Adrenal gland (tissue), 12 donors: ENCODE measurements around the gene WIPI1. TPM values are rescaled to one million over a fixed set of nuclear protein-coding genes. Genes with fewer than 3 reads are reported as not detected.

Source experiments
- DNase-seq, 7 donors: peaks; one replicate each; pipeline ENCODE4 v3.0.0-alpha.2; 2019 to 2020
- H3K27ac ChIP-seq, 5 donors: fragments of 200-600 bp; sonication (generic) in 4 of 5; 1 replicate in 3 of 5; 2 replicates in 2 of 5; pipeline versions ENCODE4 v1.5.1 to v1.8.0; 2016 to 2020; ENCODE audit warnings: mild to moderate bottlenecking in 1 of 5
- H3K27me3 ChIP-seq: fragments of 200-600 bp; 2 replicates; pipeline ENCODE4 v1.8.0; 2021
- H3K36me3 ChIP-seq, 2 donors: fragments of 200-600 bp; replicated peaks in 1 of 2; 1 replicate in 1 of 2; 2 replicates in 1 of 2; pipeline versions ENCODE4 v1.5.1 to v1.8.0; 2018 to 2022
- H3K4me1 ChIP-seq, 2 donors: fragments of 200-600 bp; replicated peaks in 1 of 2; 1 replicate in 1 of 2; 2 replicates in 1 of 2; pipeline versions ENCODE4 v1.5.1 to v1.8.0; 2018 to 2021
- H3K4me3 ChIP-seq, 4 donors: fragments of 200-600 bp; sonication (generic) in 3 of 4; one replicate each; pipeline ENCODE4 v1.5.1; 2016 to 2018
- H3K9me3 ChIP-seq, 3 donors: fragments of 200-600 bp; sonication (generic) in 1 of 3; replicated peaks in 1 of 3; 1 replicate in 2 of 3; 2 replicates in 1 of 3; pipeline versions ENCODE4 v1.5.1 to v1.8.0; 2016 to 2021
- POLR2A ChIP-seq, 2 donors: fragments of 450-650 bp; IDR thresholded peaks; one replicate each; pipeline ENCODE4 v1.6.1; 2017; ENCODE audit warnings: antibody characterized with exemption in 2 of 2, mild to moderate bottlenecking in 2 of 2, moderate library complexity in 1 of 2
- WGBS, 4 donors: extraction: QIAGEN DNeasy Blood & Tissue Kit in 2 of 4; methylation state at CpG; one replicate each; pipeline versions ENCODE4 v1.1.5 to v1.1.7; 2013 to 2017; 5-methylcytosine and 5-hydroxymethylcytosine counted together
- intact Hi-C, 2 donors: fragments of 100-400 bp; cut with DNase I; formaldehyde crosslinking; loops; one replicate each; pipeline versions ENCODE4 v1.14.1 to v1.15.0; 2022 to 2023
- polyA plus RNA-seq, 3 donors: library from polyadenylated mRNA; stranded (reverse); fragments of 200-250 nt in 2 of 3; fragments of 350-450 nt in 1 of 3; fragmentation: Illumina TruSeq in 1 of 3; extraction: RNeasy Lipid Tissue Mini Kit (QIAGEN cat#74804) in 1 of 3; gene quantifications; one replicate each; pipeline ENCODE4 v1.2.3, GENCODE V29; 2013 to 2014
- total RNA-seq, 9 donors: library from RNA; depleted of rRNA in 4 of 9; stranded (reverse); fragments of >200 nt in 4 of 9; fragments of 120-200 nt in 1 of 9; fragmentation: NEBNext Ultra II Directional in 1 of 9; extraction: Animal tissue kit (Norgen Biotek cat#: 25700) in 1 of 9; gene quantifications; one replicate each; pipeline versions ENCODE4 v1.1.0 to v1.2.4, GENCODE V29; 2013 to 2023
- TF ChIP-seq, protein P1 (sequence below), 6 experiments: fragments of 450-650 bp in 4 of 6; fragments of 200-600 bp in 2 of 6; sonication (generic) in 1 of 6; IDR thresholded peaks; 1 replicate in 5 of 6; 2 replicates in 1 of 6; pipeline versions ENCODE4 v1.5.1 to v1.8.0; 2016 to 2021; ENCODE audit warnings: antibody characterized with exemption in 6 of 6, mild to moderate bottlenecking in 2 of 6, moderate library complexity in 1 of 6
- donor health status: healthy with polysubstance abuse.
- donor health status: Bipolar disorder and iron deficiency.
- donor health status: DM: yes; HTN: yes; CAD: no.
- donor health status: DM: no; HTN: no; CAD: no.
- donor health status: DM: no; HTN: no; CAD: no.
- donor health status: DM: yes; HTN: yes; CAD: no.

WIPI1 gene
- total and polyA plus RNA-seq, 12 donors, result 19.3 to 148 (median 39.7) TPM

DNA sequence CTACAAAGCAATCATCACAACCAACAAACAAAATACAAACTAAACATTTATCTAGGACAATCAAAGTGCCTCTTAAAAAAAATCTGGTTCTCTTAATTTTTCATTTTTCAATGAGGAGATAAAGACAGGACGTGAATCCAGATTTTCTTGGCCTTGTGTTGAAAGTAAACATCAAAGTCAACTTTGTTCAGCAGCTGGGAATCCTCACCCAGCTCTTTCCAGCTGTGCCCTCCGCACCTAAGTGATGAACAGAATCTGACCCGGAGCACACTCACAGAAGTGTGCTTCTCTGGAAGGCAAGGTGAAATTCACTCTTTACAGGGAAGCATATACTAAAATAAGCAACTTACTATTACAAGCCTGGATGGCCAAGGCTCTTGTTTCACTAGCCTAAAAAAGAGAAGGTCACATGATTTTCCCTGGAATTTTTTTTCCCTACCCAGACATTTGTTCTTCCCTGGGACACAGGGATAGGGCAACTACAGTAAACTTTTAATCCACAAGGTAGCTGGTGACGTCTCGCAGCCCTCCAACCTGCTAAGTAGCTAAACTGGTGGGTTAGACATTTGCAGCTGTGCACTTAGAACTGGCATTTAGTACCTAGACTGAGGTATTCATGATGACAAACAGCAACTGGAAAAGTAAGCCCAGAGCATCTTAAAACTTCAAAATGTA is 3.2 kb downstream of the WIPI1 start:
- Histone ChIP-seq H3K27me3 (no peaks in the 10 kb centered on the region), H3K9me3 (no peaks in the 10 kb centered on the region), H3K4me3 (no peak overlapping the region), H3K36me3 (peaks cover 0 to 19% of the 10 kb centered on the region in 2 donors), H3K27ac (peak overlapping the region in 2 of 5 donors; percentile 33 to 40), H3K4me1 (peaks cover 12 to 39% of the 10 kb centered on the region in 2 donors)
- WGBS, 4 donors, result 59 to 71% (median 69%) methylated on average over 5 of the region's 5 CpGs
- TF ChIP-seq, protein P1, sequence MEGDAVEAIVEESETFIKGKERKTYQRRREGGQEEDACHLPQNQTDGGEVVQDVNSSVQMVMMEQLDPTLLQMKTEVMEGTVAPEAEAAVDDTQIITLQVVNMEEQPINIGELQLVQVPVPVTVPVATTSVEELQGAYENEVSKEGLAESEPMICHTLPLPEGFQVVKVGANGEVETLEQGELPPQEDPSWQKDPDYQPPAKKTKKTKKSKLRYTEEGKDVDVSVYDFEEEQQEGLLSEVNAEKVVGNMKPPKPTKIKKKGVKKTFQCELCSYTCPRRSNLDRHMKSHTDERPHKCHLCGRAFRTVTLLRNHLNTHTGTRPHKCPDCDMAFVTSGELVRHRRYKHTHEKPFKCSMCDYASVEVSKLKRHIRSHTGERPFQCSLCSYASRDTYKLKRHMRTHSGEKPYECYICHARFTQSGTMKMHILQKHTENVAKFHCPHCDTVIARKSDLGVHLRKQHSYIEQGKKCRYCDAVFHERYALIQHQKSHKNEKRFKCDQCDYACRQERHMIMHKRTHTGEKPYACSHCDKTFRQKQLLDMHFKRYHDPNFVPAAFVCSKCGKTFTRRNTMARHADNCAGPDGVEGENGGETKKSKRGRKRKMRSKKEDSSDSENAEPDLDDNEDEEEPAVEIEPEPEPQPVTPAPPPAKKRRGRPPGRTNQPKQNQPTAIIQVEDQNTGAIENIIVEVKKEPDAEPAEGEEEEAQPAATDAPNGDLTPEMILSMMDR (IDR thresholded peaks at IDR 0.05), result no peak
- TF ChIP-seq POLR2A (IDR thresholded peaks at IDR 0.05), result no peak
- intact Hi-C loops, result no loop called here
- no peak for DNase-seq

DNA sequence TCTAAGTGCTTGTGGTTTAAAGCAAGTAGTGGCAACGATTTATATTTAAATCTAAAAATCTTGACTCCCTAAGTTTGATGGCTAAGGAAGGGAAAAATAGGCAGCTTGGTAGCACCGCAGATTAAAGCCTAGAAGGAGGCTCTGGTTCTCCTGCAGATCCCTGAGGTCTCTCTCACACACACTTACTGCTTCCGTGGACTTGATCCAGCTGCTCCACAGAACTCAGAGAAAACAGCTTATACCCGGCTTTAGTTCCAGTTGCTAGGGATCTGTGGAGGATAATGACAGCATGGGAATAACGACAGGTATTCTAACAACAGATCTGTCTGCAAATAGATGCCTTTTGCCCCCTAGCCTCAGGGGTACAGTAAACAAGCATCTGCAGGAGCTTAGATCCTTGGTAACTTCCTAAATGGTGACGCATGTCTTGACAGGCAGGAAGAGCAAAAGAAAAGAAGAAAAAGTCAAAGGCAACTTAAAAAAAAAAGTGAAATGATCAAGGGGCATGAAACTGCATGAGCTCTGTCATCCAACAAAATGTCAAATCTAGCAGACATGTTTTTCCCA is 4.5 kb downstream of the WIPI1 start:
- WGBS, 4 donors, result 63 to 76% (median 74%) methylated on average over 6 of the region's 6 CpGs
- H3K27ac ChIP-seq, result peak overlapping the region in 1 of 5 donors; percentile 40

DNA sequence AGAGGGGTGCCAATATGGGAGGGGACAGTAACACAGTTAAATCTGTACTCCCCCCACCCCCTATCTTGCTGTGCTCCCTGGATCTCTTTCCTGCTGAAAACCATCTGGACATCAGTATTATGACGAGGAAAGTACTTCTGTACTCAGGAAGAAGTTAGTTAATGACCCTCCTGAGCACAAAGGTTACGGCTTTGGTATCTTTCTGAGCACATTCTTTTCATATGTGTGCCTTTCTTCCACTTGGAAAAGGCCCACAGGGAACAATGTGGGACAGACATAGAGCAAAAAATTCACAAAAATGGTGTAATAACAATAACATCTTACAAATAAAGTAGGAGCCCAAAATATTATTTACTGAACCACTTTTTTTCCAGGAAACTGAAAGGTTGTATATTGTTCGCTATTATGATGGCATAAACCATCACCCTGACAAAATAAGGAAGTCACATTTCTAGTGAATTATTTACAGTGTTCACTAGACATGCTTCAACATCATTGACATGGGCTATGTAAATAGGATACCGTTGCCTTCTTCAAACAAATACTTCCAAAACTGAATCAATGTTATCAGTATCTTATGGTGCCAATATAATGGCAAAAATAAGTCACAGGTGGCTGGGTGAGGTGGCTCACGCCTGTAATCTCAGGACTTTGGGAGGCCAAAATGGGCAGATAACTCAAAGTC is 5.5 kb downstream of the WIPI1 start:
- Histone ChIP-seq H3K27me3 (no peaks in the 10 kb centered on the region), H3K9me3 (no peaks in the 10 kb centered on the region), H3K36me3 (peaks cover 0 to 40% of the 10 kb centered on the region in 2 donors), H3K27ac (peak overlapping the region in 2 of 5 donors; percentile 21 to 40), H3K4me1 (peaks cover 12 to 33% of the 10 kb centered on the region in 2 donors), H3K4me3 (no peak overlapping the region)
- WGBS, 4 donors, result 78 to 90% (median 79%) methylated on average over 5 of the region's 5 CpGs
- no peak for DNase-seq
- intact Hi-C loops, result no loop called here
- no peak for TF ChIP-seq POLR2A (IDR thresholded peaks at IDR 0.05)
- TF ChIP-seq, protein P1 (IDR thresholded peaks at IDR 0.05), result no peak

More for the DNA sequence above, 4.5 kb downstream of the WIPI1 start:
- DNase-seq, result no peak
- intact Hi-C loops, result no loop called here
- Histone ChIP-seq H3K4me1 (peaks cover 12 to 33% of the 10 kb centered on the region in 2 donors), H3K36me3 (peaks cover 0 to 31% of the 10 kb centered on the region in 2 donors), H3K9me3 (no peaks in the 10 kb centered on the region), H3K4me3 (no peak overlapping the region), H3K27me3 (no peaks in the 10 kb centered on the region)
- TF ChIP-seq, protein P1 (IDR thresholded peaks at IDR 0.05), result no peak
- no peak for TF ChIP-seq POLR2A (IDR thresholded peaks at IDR 0.05)

DNA sequence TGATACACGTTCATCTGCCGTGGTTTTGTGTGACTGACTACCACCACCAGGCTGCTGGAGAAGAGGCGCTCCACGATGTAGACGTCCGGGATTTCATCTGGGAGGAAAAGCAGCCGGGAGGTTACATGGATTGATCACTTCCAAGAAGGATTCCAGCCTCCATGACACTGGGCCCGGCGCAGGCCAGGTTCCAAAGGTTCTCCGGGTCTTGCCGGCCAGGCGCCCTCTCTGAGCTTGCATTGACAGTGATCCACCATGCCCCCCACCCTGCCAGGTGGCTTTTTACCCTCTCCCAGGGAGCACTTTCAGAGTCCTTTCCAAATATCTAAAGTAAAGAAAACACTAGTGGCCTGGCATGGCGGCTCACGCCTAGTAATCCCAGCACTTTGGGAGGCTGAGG is 6.5 kb downstream of the WIPI1 start:
- Histone ChIP-seq H3K27ac (peak overlapping the region in 1 of 5 donors; percentile 21), H3K4me1 (peaks cover 5 to 25% of the 10 kb centered on the region in 2 donors), H3K9me3 (no peaks in the 10 kb centered on the region), H3K27me3 (no peaks in the 10 kb centered on the region), H3K4me3 (no peak overlapping the region), H3K36me3 (peaks cover 0 to 49% of the 10 kb centered on the region in 2 donors)
- TF ChIP-seq, protein P1 (IDR thresholded peaks at IDR 0.05), result no peak
- no peak for TF ChIP-seq POLR2A (IDR thresholded peaks at IDR 0.05)
- 88 to 94% (median 93%) methylated on average over 7 to 14 of the region's 14 CpGs for WGBS, 4 donors
- no peak for DNase-seq
- intact Hi-C loops, result no loop called here
